Frontal cortex (tissue), 4 donors: ENCODE data around the gene COL26A1. TPM values are rescaled to one million over a fixed set of nuclear protein-coding genes. Genes with fewer than 3 reads are reported as not detected.
"Not testable (repeated sequence)": the region's sequence is repeated elsewhere in the genome, so short reads cannot be mapped to it uniquely, and the experiment has no call there.

Source experiments
- DNase-seq, 2 donors: peaks; one replicate each; pipeline ENCODE4 v3.0.0; 2012; ENCODE audit warnings: low spot score in 2 of 2
- FAIRE-seq: peaks from 2 replicates; lab custom pipeline; 2012; peaks lifted over from hg19 to GRCh38; lab: Jason Lieb, UNC
- total RNA-seq: library from RNA; depleted of rRNA; stranded (reverse); fragments of >200 nt; gene quantifications from one replicate; pipeline ENCODE4 v1.2.3, GENCODE V29; 2014
- donor health status: control.
- donor health status: control.
- donor health status: control.

COL26A1 gene
- total RNA-seq, 1 donor from 2014 or later: 14.3 TPM

- FAIRE-seq: no peak
These were observed 196.9 kb downstream of the COL26A1 start for GRCh38 chr7:101559586-101559985.

GRCh38 chr7:101560021-101560420 is 197.3 kb downstream of the COL26A1 start:
- DNase-seq, FAIRE-seq: not testable (repeated sequence)

More at GRCh38 chr7:101559586-101559985, 196.9 kb downstream of the COL26A1 start:
- no peak for DNase-seq

DNA sequence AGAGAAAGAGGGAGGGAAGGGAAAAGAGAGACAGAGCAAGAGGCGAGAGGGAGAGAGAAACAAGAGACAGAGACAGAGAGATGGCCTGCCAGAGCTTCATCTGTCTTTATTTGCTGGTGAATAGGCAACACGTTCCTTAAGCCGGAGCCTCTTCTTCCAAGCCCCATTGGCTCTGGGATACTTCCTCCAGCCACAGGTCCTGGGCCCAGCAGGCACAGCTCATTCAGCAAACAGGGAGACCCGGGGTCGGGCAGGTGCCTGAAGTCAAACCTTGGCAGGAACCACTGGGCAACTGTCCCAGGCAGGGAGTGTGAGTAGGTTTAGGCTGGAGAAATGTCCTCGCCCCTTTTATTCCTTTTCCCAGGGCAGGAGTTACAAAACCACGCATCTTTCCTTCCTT is 198.2 kb downstream of the COL26A1 start:
- FAIRE-seq (no peak), DNase-seq (no peak)

- not testable (repeated sequence) for DNase-seq, FAIRE-seq
These were observed 198.6 kb downstream of the COL26A1 start for GRCh38 chr7:101561293-101561692.

- no peak for FAIRE-seq
- DNase-seq: no peak
These were observed 200.0 kb downstream of the COL26A1 start for GRCh38 chr7:101562531-101563197.

DNA sequence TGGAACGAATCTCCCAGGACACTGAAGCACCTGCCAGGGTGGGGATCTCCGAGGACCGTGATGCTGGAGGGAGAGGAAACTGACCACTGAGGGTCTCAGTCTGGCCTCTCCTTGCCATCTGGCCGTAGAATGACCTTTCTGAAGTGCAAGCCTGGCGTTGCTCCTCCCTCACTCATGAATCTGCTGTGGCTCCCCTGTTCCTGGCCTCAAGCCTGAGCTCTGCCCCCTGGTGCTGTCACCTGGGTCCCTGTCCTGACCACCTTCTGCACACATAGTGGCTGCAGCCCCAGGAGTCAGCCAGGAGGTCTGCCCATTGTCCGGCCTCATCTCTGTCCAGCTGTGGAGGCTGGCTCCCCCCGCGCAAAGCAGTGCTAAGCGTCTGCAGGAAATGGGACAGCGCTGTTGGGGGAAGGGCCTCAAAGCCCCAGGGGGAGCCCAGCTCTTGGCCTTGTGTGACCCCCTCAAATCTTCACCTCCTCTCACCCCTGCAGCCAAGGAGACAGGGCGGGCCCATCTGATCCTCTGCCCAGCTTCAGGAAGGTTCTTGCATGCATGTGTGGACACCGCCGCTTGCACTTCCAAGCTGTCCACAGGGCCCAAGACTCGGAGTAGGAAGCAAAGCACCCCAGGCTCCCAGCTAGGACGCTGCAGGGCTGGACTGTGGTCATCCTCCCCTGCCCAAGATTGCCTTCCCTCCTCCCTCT is 200.7 kb downstream of the COL26A1 start:
- FAIRE-seq (no peak), DNase-seq (no peak)

GRCh38 chr7:101563943-101564777 is 201.5 kb downstream of the COL26A1 start:
- FAIRE-seq (no peak), DNase-seq (no peak)

DNA sequence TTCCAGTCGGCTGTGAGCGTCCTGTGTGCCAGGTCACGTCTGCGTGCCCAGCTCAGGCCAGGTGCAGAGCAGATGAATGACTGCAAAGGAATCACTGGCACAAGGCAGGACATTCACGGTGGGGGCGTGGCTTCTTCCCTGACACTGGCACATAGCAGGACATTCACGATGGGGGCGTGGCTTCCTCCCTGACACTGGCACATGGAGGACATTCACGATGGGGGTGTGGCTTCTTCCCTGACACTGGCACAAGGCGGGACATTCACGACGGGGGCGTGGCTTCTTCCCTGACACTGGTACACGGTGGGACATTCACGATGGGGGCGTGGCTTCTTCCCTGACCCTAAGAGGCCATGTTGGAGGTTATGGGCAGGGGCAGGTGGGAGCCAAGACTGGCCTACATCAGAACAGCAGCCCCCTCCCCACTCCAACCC is 202.1 kb downstream of the COL26A1 start:
- FAIRE-seq (no peak), DNase-seq (no peak)

DNA sequence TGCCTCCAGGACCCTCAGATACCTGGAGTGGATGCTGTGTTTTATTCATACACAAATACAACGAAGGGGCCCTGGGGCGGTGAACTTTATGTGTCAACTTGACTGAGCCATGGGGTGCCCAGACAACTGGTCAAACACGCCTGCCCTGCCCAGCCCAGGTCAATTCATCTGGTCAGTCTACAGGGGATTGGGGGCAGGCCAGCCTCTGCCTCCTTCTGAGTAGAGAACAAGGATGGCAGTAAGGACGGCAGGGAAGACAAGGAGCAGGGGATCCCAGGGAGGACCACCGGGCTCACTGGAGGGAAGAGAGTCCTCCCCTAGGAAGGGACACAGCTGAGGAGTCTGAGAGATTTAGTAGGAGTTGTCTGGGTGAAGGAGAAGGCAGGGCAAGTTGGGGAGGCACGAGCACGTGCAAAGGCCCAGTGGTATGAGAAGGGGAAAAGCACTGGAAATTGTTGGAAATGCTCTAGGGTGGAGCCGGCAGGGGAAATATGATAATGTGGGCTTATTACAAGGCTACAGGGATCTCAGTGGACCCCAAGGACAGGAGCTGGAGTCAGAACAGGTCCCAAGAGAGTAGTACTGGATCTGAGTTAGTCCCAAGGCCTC is 203.0 kb downstream of the COL26A1 start:
- FAIRE-seq: no peak
- DNase-seq: no peak

DNA sequence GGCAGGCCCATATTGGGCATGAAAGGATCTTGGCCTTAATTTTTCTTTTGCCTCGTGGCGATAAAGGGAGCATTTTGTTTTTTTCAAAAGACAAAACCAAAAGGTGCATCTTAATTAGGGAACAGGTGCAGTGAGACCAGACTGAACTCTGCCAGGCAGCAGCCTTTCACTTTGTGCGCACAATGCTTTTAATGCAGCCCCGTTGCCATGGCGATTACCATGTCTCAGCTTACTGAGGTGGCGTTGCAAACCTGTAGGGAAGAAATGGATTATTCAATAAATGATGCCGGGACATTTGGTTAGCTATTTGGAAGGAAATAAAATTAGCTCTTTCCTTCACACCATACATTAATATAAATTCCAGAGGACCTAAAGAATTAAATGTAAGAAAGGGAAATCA is 204.6 kb downstream of the COL26A1 start:
- FAIRE-seq: no peak
- DNase-seq: no peak

DNA sequence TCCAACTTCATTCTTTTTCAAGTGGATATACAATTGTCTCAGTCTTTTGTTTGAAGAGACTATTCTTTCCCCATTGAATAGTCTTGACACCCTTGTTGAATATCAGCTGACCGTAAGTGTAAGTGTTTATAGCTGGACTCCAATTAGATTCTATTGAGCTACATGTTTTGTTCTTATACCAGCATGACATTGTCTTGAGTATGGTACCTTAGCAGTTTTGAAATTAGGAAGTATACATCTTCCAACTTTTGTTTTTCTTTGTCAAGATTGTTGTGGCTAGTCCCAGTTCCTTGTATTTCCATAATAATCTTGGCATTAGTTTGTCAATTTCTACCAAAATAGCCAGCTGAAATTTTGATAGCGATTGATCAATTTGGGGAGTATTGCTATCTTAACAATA is 209.5 kb downstream of the COL26A1 start:
- no peak for FAIRE-seq

GRCh38 chr7:101575168-101575567 is 212.5 kb downstream of the COL26A1 start:
- DNase-seq (no peak), FAIRE-seq (no peak)

More for the DNA sequence above, 209.5 kb downstream of the COL26A1 start:
- no peak for DNase-seq

DNA sequence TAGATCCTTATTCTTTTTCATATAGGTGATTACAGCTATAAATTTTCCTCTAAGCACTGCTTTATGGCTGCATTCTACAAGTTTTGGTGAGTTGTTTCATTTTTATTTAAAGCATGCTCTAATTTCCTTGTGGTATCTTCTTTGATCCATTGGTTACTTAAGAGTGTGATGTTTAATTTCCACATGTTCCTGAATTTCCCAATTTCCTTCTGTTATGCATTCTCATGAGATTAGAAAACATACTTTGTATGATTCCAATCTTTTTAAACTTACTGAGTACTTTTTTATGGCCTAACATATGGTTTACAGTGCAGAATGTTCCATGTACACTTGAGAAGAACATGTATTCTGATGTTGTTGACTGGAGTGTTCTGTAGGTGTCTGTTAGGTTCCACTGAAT is 213.0 kb downstream of the COL26A1 start:
- DNase-seq: no peak
- FAIRE-seq: no peak

DNA sequence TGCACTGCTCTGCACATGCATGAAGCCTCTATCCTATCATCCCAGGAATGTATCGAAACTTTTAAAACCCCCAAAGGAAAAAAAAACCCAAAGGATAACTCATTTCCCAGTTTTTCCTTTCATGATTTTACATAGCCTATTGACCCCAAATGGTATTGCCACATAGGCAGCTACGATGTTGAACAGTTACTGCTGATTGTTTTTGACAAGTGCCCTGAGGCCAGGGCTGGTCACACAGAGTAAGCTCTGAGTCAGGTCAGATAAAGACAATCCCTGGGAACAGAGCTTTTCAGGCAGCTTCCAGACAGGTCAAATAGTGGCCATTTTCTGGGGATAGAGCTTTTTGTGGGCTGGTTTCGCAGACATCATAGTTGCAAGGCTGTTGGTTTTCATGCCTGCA is 214.3 kb downstream of the COL26A1 start:
- DNase-seq: no peak
- FAIRE-seq: no peak

DNA sequence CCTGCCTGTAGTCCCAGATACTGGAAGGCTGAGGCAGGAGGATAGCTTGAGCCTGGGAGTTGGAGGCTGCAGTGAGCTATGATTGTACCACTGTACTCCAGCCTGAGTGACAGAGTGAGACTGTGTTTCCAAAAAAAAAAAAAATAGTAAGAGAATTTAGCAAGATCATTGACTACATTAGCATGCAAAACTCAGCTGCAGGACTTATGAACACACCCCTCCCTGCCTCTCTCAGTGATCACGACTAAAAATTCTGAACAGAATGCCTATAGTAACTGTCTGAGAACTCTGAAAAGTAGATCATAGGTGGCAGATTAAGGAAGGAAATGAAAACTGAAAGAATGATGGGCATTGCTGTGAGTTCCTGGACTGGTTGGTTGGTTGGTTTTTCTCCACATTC is 215.9 kb downstream of the COL26A1 start:
- no peak for FAIRE-seq

DNA sequence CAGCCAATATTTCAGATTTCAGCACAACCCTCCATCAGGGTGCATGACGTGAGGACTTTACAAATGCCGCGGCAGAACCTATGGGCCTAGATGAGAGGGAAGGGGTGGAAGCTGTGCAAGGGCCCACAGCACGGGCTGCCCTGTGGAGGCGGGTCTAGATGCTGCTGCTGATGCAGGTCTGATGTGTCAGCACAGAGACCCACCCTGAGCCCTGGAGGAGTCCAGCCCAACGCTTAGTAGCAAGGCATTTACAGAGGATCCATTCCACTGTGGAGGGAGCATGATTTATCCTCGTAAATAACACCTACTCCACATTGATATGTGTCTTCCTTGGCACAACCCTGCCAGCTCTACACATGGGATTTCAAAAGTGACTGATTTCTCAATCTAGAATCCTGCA is 217.9 kb downstream of the COL26A1 start:
- DNase-seq (no peak), FAIRE-seq (no peak)

More for the DNA sequence above, 215.9 kb downstream of the COL26A1 start:
- no peak for DNase-seq

DNA sequence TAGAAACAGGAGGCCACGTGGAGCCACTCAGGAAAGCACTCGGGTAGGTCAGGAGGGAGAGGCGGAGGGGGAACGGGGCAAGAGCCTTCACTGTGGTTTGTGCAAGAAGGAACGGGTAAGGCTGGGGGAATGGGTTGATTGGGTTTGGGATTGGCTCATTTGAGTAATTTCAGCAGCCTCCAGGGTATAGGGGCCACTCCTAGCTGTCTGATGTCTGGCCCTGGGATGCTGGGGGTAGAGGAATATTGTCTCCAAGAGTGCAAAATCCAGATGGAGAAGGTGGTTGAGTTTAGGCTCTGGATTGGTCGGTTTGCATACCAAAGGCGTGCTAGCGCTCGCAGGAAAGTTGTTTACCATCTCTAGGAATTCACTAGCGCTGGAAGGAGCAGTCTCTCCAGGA is 219.2 kb downstream of the COL26A1 start:
- DNase-seq (no peak), FAIRE-seq (no peak)

- FAIRE-seq: no peak
- no peak for DNase-seq
These were observed 220.3 kb downstream of the COL26A1 start for GRCh38 chr7:101582971-101583370.

DNA sequence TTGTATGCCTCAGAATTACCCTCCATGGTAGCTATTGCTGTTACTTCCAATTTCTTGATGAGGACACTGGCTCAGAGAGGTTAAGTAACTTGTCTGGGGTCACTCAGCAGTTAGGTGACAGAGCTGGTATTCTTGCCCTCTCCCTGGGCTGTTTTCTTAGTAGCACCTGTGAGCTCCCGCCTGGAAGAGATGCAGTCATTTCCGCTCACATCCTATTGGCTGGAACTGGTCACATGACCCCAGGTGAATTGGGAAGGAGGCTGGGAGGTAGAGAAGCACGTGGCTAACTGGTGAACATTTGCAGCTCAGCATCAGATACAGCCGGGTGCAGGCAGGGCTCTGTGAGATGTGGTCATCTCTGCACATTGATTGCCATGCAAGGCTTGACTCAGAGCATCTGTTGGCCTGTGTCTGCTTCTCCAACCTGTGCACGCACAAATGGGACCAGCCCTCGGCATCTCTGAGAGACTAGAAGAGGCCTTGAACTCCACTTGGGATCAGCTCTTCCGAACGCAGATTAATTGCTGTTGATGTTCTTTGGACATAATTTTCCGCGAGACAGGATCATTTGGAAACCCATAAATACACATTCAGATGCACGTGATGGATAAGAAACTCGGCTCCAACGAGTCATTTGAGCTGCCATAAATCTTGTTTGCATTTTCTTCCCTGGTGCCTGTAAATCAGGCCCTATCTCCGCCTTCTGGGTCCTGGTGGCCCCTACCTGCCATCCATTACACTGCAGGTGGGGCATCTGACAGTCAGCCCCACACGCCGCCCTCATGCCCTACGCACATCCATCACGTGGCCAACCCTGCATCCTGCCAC is 223.6 kb downstream of the COL26A1 start:
- FAIRE-seq: no peak
- DNase-seq: no peak
